AG04450 (cell line): Measurements from ENCODE around the gene ATP11A. TPM values are rescaled to one million over a fixed set of nuclear protein-coding genes. Genes with fewer than 3 reads are reported as not detected.

Experiments
- CTCF ChIA-PET: fragments of 300-600, 350-600 bp; formaldehyde crosslinking; extraction: SDS; loops from one replicate; lab custom pipeline; 2022; ENCODE audit warnings: antibody characterized with exemption, inconsistent platforms; lab: Charles Lee
- POLR2A ChIA-PET: fragments of 350-600 bp; formaldehyde crosslinking; extraction: SDS; loops from one replicate; lab custom pipeline; 2021; ENCODE audit warnings: antibody characterized with exemption, inconsistent platforms; lab: Yijun Ruan, JAX
- DNase-seq: peaks from one replicate; pipeline ENCODE4 v3.0.0-alpha.2; 2011; ENCODE audit warnings: low read depth, low spot score
- H3K27ac ChIP-seq: one replicate; pipeline ENCODE4 v1.5.1; 2012; ENCODE audit warnings: low read depth, low read length, control low read depth
- H3K27me3 ChIP-seq: one replicate; pipeline ENCODE4 v1.6.0; 2012; ENCODE audit warnings: low read length; ENCODE audit not compliant: control insufficient read depth, insufficient read depth
- H3K4me3 ChIP-seq: 2 replicates; pipeline ENCODE4 v1.5.1; 2011; ENCODE audit warnings: mild to moderate bottlenecking, low read depth, low read length, control low read depth
- H3K9me3 ChIP-seq: 2 replicates; pipeline ENCODE4 v1.5.1; 2012; ENCODE audit warnings: low read length; ENCODE audit not compliant: control insufficient read depth, insufficient read depth
- polyA plus RNA-seq: library from polyadenylated mRNA; depleted of rRNA; stranded (reverse); fragments of >200 nt; gene quantifications from 2 replicates; pipeline ENCODE4 v1.2.3, GENCODE V29; 2011
- TF ChIP-seq, protein P1 (sequence below): IDR thresholded peaks from 2 replicates; pipeline ENCODE4 v1.5.1; 2011; ENCODE audit warnings: low read depth, low read length, control low read depth, inconsistent platforms

Gene ATP11A
- polyA plus RNA-seq, 1 experiment = 5.8 TPM

DNA sequence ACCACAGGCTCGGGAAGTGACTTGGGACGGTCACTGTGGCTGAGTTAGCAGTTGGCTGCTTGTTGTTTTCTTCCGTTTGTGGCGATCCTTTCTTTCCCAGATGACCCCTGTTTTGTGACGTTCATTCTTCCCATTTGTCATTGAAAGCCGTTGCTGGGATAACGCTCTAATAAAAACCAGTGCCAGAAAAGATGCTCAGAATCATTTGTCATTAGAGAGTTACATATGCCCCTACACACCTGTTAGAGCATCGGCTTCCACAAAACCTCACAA, 239.9 kb downstream of the ATP11A start:
- H3K9me3 ChIP-seq = no peaks in the 10 kb centered on the region; the same call in 1 of the 2 replicates
- H3K27ac ChIP-seq = no peak overlapping the region
- TF ChIP-seq, protein P1, sequence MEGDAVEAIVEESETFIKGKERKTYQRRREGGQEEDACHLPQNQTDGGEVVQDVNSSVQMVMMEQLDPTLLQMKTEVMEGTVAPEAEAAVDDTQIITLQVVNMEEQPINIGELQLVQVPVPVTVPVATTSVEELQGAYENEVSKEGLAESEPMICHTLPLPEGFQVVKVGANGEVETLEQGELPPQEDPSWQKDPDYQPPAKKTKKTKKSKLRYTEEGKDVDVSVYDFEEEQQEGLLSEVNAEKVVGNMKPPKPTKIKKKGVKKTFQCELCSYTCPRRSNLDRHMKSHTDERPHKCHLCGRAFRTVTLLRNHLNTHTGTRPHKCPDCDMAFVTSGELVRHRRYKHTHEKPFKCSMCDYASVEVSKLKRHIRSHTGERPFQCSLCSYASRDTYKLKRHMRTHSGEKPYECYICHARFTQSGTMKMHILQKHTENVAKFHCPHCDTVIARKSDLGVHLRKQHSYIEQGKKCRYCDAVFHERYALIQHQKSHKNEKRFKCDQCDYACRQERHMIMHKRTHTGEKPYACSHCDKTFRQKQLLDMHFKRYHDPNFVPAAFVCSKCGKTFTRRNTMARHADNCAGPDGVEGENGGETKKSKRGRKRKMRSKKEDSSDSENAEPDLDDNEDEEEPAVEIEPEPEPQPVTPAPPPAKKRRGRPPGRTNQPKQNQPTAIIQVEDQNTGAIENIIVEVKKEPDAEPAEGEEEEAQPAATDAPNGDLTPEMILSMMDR = no peak
- CTCF ChIA-PET = interaction anchor here (0.8 to 0.9 kb wide), 2 partner anchors 8 to 13 kb away, joined by 3 read pairs; no protein-coding TSS in a partner anchor
- peaks cover 31% of the 10 kb centered on the region for H3K27me3 ChIP-seq
- no peak overlapping the region for H3K4me3 ChIP-seq
- DNase-seq = no peak
- POLR2A ChIA-PET = no interaction called here

- Histone ChIP-seq H3K27me3 (peaks cover 30% of the 10 kb centered on the region), H3K9me3 (no peaks in the 10 kb centered on the region; the same call in 1 of the 2 replicates), H3K4me3 (no peak overlapping the region), H3K27ac (no peak overlapping the region)
- TF ChIP-seq, protein P1 = no peak
- CTCF ChIA-PET = interaction anchor here (0.8 to 0.9 kb wide), 2 partner anchors 8 to 13 kb away, joined by 3 read pairs; no protein-coding TSS in a partner anchor
- no peak for DNase-seq
- POLR2A ChIA-PET = no interaction called here
Measured at GRCh38 chr13:112930192-112930591, 240.4 kb downstream of the ATP11A start.

DNA sequence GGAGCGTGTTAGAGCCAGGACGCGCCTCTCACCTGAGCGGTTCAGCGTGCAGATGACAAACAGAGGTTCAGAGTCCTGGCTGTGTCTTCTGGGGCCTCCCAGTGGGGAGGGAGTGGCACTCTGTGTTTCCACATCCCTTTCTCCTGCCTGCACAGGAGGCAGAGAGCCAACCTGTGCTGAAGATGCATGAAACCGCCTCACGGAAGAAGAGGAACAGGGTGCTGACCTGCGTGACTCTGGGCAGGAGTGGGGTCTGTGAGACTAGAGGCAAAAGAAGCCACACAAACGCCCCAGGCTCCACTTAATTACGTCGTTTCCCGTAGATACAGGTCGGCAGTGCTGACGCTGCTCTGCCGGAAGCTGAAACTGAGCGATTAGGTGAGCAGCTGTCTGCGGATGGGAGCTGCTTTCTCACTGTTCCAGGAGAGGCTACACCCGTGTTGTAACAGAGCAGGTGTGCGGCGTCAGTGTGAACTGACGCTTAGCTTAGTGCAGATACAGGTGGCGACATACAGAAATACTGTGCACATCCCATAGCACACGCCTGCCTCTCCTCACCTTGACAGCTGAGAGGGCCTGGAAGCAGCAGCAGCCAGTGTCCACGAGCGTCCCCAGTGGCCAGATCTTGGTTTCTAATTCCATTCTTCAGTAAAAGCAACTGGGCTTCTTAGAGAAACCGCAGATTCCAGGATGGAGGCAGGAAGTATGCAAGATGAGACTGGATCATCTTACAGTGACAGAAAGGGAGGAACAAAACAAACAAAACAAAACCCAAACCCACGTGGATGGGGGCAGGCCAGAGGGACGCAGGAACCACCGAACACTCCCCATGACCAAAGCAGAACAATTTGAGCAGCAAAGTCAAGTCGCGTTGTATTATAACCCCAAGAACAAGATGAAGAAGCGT, 241.4 kb downstream of the ATP11A start:
- DNase-seq = peak; percentile 46
- no peaks in the 10 kb centered on the region; the same call in 1 of the 2 replicates for H3K9me3 ChIP-seq
- TF ChIP-seq, protein P1 = peak; percentile 88
- POLR2A ChIA-PET = no interaction called here
- H3K4me3 ChIP-seq = no peak overlapping the region
- H3K27me3 ChIP-seq = peaks cover 29% of the 10 kb centered on the region
- no peak overlapping the region for H3K27ac ChIP-seq
- CTCF ChIA-PET = interaction anchor here (0.6 to 2.9 kb wide), 4 partner anchors 9 to 501 kb away, joined by 3 to 9 read pairs (median 5); no protein-coding TSS in a partner anchor

GRCh38 chr13:112932971-112933370, 243.1 kb downstream of the ATP11A start:
- no peak overlapping the region for H3K27ac ChIP-seq
- H3K9me3 ChIP-seq = no peaks in the 10 kb centered on the region
- CTCF ChIA-PET = interaction anchor here (2.9 kb wide), 1 partner anchor 10 kb away, joined by 9 read pairs; no protein-coding TSS in a partner anchor
- TF ChIP-seq, protein P1 = no peak
- no peak for DNase-seq
- no peak overlapping the region for H3K4me3 ChIP-seq
- POLR2A ChIA-PET = no interaction called here
- peaks cover 25% of the 10 kb centered on the region for H3K27me3 ChIP-seq

GRCh38 chr13:112933649-112934048, 243.8 kb downstream of the ATP11A start:
- CTCF ChIA-PET = interaction anchor here (2.9 kb wide), 1 partner anchor 9 kb away, joined by 9 read pairs; no protein-coding TSS in a partner anchor
- no peak for DNase-seq
- no peak overlapping the region for H3K27ac ChIP-seq
- POLR2A ChIA-PET = no interaction called here
- TF ChIP-seq, protein P1 = no peak
- peaks cover 18% of the 10 kb centered on the region for H3K27me3 ChIP-seq
- no peak overlapping the region for H3K4me3 ChIP-seq
- H3K9me3 ChIP-seq = no peaks in the 10 kb centered on the region
